Measurements from ENCODE around the gene TUB.

TUB gene

GRCh38 chr11:8106679-8107078 is 25.7 kb downstream of the TUB start:
- no peak for TF ChIP-seq CTCF (IDR thresholded peaks at IDR 0.05)
- H3K4me3 ChIP-seq, result no peak overlapping the region
- DNase-seq (ENCODE audit: low spot score), result no peak
- H3K27ac ChIP-seq, result no peak overlapping the region

GRCh38 chr11:8107642-8108041 is 26.6 kb downstream of the TUB start:
- DNase-seq (ENCODE audit: low spot score), result no peak
- Histone ChIP-seq H3K4me3 (no peak overlapping the region), H3K27ac (no peak overlapping the region)
- TF ChIP-seq CTCF (IDR thresholded peaks at IDR 0.05), result no peak

- no peak for TF ChIP-seq CTCF (IDR thresholded peaks at IDR 0.05)
- Histone ChIP-seq H3K4me3 (no peak overlapping the region), H3K27ac (no peak overlapping the region)
- no peak for DNase-seq (ENCODE audit: low spot score)
These were observed 27.4 kb downstream of the TUB start for GRCh38 chr11:8108421-8108820.

GRCh38 chr11:8109675-8110074 is 28.7 kb downstream of the TUB start:
- no peak for TF ChIP-seq CTCF (IDR thresholded peaks at IDR 0.05)
- no peak for DNase-seq (ENCODE audit: low spot score)
- Histone ChIP-seq H3K27ac (no peak overlapping the region), H3K4me3 (no peak overlapping the region)

- H3K4me3 ChIP-seq, result no peak overlapping the region
- no peak for DNase-seq (ENCODE audit: low spot score)
- H3K27ac ChIP-seq, result no peak overlapping the region
- no peak for TF ChIP-seq CTCF (IDR thresholded peaks at IDR 0.05)
These were observed 29.4 kb downstream of the TUB start for GRCh38 chr11:8110396-8110795.

- no peak for TF ChIP-seq CTCF (IDR thresholded peaks at IDR 0.05)
- H3K4me3 ChIP-seq, result no peak overlapping the region
- DNase-seq (ENCODE audit: low spot score), result no peak
- no peak overlapping the region for H3K27ac ChIP-seq
These were observed 30.6 kb downstream of the TUB start for GRCh38 chr11:8111636-8112035.

GRCh38 chr11:8122173-8122764 is 41.3 kb downstream of the TUB start:
- Histone ChIP-seq H3K27ac (no peak overlapping the region), H3K4me3 (no peak overlapping the region)
- DNase-seq (ENCODE audit: low spot score), result no peak
- no peak for TF ChIP-seq CTCF (IDR thresholded peaks at IDR 0.05)

All from coronary artery (tissue), 2 donors.